Activated naive CD4-positive, alpha-beta T cell (primary cell): Measurements from ENCODE around the gene WSB2.
"Not testable (repeated sequence)": the region's sequence is repeated elsewhere in the genome, so short reads cannot be mapped to it uniquely, and the experiment has no call there.

Source experiments
- DNase-seq, 4 experiments: peaks; one replicate each; lab custom pipeline; 2025; lab: John Stamatoyannopoulos, UW

WSB2 gene

GRCh38 chr12:118061011-118061872 lies at the start of gene WSB2:
Gene WSB2 (minus strand): TSS chr12:118061179. CDS start chr12:118061048, 131 bp downstream.
- peak in 2 of 4 experiments; percentile 38 to 43 for DNase-seq

- DNase-seq: no peak
These were observed 48.1 kb upstream of the WSB2 start for GRCh38 chr12:118109088-118109487.

DNA sequence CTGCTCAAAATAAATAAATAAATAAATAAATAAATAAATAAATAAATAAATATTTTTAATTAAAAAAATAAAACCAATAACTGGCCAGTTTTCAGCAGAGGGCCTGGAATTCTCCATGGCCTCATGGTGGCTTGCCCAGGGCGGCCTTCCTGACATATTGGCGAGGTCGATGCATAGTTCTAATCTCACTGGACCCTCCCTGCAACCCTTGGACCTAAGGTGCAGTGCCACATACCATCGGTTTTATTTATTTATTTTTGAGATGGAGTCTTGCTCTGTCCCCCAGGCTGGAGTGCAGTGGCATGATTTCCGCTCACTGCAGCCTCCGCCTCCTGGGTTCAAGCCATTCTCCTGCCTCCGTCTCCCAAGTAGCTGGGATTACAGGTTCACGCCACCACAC lies 46.7 kb upstream of the WSB2 start:
- DNase-seq: no peak

DNA sequence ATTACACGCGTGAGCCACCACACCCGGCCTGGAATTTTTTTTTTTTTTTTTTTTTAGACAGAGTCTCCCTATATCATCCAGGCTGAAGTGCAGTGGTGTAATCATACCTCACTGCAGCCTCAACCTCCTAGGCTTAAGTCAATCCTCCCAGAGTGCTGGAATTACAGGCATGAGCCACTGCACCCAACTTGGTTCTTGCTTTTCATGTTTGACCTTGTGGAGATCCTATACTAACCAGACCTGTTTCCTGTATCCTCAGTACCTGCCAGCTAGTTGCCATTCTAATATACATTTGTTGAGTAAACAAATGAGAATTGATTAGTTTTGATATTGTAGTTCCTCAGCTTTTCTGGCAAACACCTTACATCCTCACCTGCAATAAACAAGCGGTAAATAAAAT lies 46.0 kb upstream of the WSB2 start:
- DNase-seq: no peak

GRCh38 chr12:118103601-118104382 lies 42.8 kb upstream of the WSB2 start, which contains the start of gene VSIG10:
Gene VSIG10 (minus strand): TSS chr12:118104011. CDS start chr12:118103671, 340 bp downstream.
- DNase-seq: no peak

DNA sequence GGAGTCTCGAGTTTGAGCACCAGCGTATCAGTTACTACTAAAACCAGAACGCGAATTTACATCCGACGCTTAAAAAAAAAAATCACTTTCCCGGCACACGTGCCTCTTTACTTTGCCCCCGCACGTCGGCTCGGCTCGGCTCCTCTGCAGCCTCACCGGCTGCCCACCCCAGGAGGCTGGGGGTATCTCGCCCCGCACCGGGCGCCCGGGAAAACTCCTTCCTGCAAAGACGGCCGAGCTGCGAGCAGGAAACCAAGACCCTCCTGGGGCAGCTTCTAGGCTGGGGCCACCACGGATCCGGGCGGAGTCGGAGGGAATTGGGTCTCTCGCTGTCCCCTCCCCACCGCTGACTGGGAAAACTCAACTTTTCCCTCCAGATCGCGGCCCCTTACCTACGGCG lies 42.2 kb upstream of the WSB2 start:
- DNase-seq: no peak

GRCh38 chr12:118102609-118103008 lies 41.6 kb upstream of the WSB2 start:
- DNase-seq: no peak

DNA sequence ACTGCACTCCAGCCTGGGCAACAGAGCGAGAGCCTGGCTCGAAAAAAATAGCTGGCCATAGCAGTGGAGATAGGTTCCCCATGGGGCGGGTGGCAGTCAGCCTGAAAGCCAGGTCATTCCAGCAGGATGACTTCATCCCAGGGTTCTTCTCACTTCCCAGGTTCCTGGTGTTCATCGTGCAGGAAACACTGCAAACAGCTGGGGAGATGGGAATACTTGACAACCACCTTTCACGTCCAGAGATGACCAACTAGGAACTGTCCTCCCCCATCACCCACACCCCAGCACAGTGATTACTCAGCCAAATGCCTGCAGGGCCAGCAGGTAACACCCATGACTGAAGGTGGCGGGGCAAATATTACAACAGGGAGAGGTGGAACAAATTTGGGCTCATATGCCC lies 41.1 kb upstream of the WSB2 start:
- no peak for DNase-seq

- no peak for DNase-seq
These were observed 40.1 kb upstream of the WSB2 start for GRCh38 chr12:118101051-118101450.

DNA sequence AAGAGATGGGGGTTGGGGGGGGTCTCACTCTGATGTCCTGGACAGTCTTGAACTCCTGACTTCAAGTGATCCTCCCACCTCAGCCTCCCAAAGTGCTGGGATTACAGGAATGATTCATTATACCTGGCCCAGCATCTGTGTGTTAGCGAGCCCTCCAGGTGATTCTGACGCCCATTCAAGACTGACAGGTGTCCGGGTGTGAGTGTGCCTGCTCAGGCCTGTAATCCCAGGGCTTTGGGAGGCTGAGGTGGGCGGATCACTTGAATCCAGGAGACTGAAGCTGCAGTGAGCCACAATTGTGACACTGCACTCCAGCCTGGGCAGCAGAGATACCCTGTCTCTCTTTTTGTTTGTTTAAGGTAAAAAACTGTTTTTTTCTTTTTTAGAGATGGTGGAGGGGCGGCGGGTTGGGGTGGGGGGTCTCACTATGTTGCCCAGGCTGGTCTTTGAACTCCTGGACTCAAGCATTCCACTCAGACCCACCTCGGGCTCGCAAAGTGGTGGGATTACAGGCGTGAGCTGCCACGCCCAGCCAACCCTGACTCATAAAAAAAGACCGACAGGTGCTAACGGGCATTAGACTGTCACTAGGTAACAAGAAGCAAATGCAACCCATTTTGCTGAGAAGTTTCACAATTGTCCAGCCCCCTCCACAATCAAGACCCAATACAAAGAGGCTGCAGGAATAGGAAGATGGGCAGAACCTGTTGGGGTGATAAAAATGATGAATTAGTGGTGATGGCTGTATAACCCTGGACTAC lies 38.1 kb upstream of the WSB2 start:
- DNase-seq: no peak

- DNase-seq: no peak
These were observed 37.4 kb upstream of the WSB2 start for GRCh38 chr12:118098401-118098800.

- DNase-seq: no peak
These were observed 33.1 kb upstream of the WSB2 start for GRCh38 chr12:118094039-118094438.

GRCh38 chr12:118089782-118090181 lies 28.8 kb upstream of the WSB2 start:
- DNase-seq: no peak

DNA sequence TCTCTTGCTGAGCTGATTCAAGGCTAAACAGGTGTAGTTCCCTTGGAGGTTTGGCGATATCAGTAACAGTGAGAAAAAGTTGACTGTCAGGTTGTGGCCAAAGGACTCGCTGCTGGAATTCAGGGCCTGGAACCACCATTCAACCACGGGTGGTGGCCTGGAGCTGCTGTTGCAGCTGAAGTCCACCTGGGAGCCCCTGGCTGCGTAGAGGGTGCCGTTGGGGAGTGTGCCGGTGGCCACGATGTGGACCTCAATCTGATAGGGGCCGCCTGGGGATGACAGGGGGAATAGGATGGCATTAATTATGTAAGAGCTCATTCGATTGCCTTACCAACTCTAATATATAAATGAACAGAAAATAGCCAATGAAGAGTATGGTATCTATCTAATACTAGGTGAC lies 21.2 kb upstream of the WSB2 start:
- no peak for DNase-seq

GRCh38 chr12:118081521-118081920 lies 20.5 kb upstream of the WSB2 start:
- not testable (repeated sequence) for DNase-seq

GRCh38 chr12:118073768-118074167 lies 12.8 kb upstream of the WSB2 start:
- DNase-seq: no peak

GRCh38 chr12:118070650-118071049 lies 9.7 kb upstream of the WSB2 start:
- DNase-seq: no peak

GRCh38 chr12:118068445-118068844 lies 7.5 kb upstream of the WSB2 start:
- no peak for DNase-seq

- no peak for DNase-seq
These were observed 4.4 kb upstream of the WSB2 start for GRCh38 chr12:118065380-118065779.

GRCh38 chr12:118064608-118065007 lies 3.6 kb upstream of the WSB2 start:
- DNase-seq: no peak

DNA sequence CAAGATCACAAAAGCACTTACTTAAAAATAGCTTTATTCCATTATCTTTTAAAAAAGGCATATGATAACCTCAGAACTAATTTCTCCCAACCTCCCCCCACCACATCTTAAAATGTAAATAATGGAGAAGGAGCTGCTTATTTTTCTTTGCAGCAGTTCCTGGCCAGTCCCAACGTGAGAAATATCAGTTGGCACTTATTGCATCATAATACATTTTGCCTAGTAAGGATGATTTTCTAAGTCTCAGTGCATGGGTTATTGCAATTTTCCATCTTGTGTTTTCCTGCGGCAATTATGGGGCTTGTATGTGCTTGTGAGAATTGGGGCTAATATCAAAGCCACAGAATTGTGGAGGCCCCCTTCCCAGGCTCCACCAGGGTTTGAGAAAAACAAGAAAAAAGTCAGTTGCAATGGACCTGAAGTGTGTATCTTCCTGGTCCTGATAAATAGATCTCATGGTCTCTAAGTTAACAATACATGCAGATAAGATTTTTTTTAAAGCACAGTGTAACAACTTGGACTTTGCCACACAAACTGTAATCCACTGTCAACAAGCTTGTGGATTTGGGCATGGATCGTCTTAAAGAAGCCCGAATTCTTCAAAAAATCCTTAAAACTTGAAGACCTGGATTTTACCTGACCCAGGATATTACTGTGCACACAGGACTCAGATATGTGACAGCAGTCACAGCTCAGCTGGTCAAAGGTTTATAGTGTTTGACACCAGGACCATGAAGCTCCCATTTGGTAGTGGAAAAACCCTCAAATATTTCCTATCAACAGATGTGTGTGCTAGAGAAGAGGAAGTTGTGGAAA lies 2.8 kb upstream of the WSB2 start:
- no peak for DNase-seq
